Body of pancreas (tissue), 4 donors: ENCODE results near the gene ALG1L2. TPM values are rescaled to one million over a fixed set of nuclear protein-coding genes. Genes with fewer than 3 reads are reported as not detected.
"Not testable (repeated sequence)": the region's sequence is repeated elsewhere in the genome, so short reads cannot be mapped to it uniquely, and the experiment has no call there.

ENCODE experiments used
- ATAC-seq: fragments of 150-250 bp; one replicate; pipeline ENCODE4 v1.9.1; 2016
- DNase-seq, 4 donors: peaks; one replicate each; pipeline ENCODE4 v3.0.0-alpha.2; 2019
- H3K27ac ChIP-seq, 4 donors: fragments of 200-600 bp; sonication (generic); 1 replicate in 3 of 4; 2 replicates in 1 of 4; pipeline versions ENCODE4 v1.5.1 to v1.6.1; 2016 to 2019; ENCODE audit warnings: mild to moderate bottlenecking in 1 of 4, mixed read lengths in 1 of 4, moderate library complexity in 1 of 4
- H3K27me3 ChIP-seq, 2 donors: fragments of 200-600 bp; sonication (generic); one replicate each; pipeline ENCODE4 v1.6.0; 2016; ENCODE audit warnings: mild to moderate bottlenecking in 1 of 2
- H3K36me3 ChIP-seq, 2 donors: fragments of 200-600 bp; sonication (generic); replicated peaks in 1 of 2; 2 replicates each; pipeline ENCODE4 v1.5.1; 2016; ENCODE audit warnings: low read depth in 2 of 2; ENCODE audit not compliant: insufficient read depth in 1 of 2
- H3K4me1 ChIP-seq: fragments of 200-600 bp; sonication (generic); one replicate; pipeline ENCODE4 v1.6.0; 2016
- H3K4me3 ChIP-seq, 2 donors: fragments of 200-600 bp; sonication (generic); 1 replicate in 1 of 2; 2 replicates in 1 of 2; pipeline ENCODE4 v1.5.1; 2016 to 2019
- H3K9me3 ChIP-seq, 3 donors: fragments of 200-600 bp; sonication (generic); 1 replicate in 2 of 3; 2 replicates in 1 of 3; pipeline ENCODE4 v1.5.1; 2016
- WGBS, 2 donors: methylation state at CpG; one replicate each; pipeline ENCODE4 v1.1.5; 2017; 5-methylcytosine and 5-hydroxymethylcytosine counted together
- intact Hi-C: fragments of 100-400 bp; cut with DNase I; formaldehyde crosslinking; loops from one replicate; pipeline ENCODE4 v1.15.1; 2023
- total RNA-seq, 2 donors: library from RNA; depleted of rRNA; stranded (reverse); fragments of >200 nt; gene quantifications; one replicate each; pipeline ENCODE4 v1.1.0, GENCODE V29; 2016
- TF ChIP-seq, protein P1 (sequence below), 7 experiments: fragments of 450-650 bp in 4 of 7; fragments of 200-600 bp in 3 of 7; sonication (generic) in 3 of 7; IDR thresholded peaks; one replicate each; pipeline ENCODE4 v1.5.1; 2016 to 2019; ENCODE audit warnings: antibody characterized with exemption in 7 of 7

ALG1L2 gene
- total RNA-seq, 2 donors from 2014 or later: not detected

GRCh38 chr3:130097690-130098638 is 16.3 kb downstream of the ALG1L2 start:
- TF ChIP-seq, protein P1, sequence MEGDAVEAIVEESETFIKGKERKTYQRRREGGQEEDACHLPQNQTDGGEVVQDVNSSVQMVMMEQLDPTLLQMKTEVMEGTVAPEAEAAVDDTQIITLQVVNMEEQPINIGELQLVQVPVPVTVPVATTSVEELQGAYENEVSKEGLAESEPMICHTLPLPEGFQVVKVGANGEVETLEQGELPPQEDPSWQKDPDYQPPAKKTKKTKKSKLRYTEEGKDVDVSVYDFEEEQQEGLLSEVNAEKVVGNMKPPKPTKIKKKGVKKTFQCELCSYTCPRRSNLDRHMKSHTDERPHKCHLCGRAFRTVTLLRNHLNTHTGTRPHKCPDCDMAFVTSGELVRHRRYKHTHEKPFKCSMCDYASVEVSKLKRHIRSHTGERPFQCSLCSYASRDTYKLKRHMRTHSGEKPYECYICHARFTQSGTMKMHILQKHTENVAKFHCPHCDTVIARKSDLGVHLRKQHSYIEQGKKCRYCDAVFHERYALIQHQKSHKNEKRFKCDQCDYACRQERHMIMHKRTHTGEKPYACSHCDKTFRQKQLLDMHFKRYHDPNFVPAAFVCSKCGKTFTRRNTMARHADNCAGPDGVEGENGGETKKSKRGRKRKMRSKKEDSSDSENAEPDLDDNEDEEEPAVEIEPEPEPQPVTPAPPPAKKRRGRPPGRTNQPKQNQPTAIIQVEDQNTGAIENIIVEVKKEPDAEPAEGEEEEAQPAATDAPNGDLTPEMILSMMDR (IDR thresholded peaks at IDR 0.05): peak in 5 of 7 experiments; percentile 23 to 50 (median 37)

GRCh38 chr3:130098639-130099385 is 17.2 kb downstream of the ALG1L2 start:
- H3K4me1 ChIP-seq, intact Hi-C loops, H3K9me3 ChIP-seq: not testable (repeated sequence)

More at GRCh38 chr3:130097690-130098638, 16.3 kb downstream of the ALG1L2 start:
- H3K36me3 ChIP-seq, ATAC-seq, H3K27me3 ChIP-seq, H3K4me1 ChIP-seq, H3K9me3 ChIP-seq, H3K27ac ChIP-seq, intact Hi-C loops, H3K4me3 ChIP-seq: not testable (repeated sequence)
- peak in 2 of 4 donors; percentile 35 to 49 for DNase-seq
- 39 to 43% methylated on average over 13 to 14 of the region's 16 CpGs for WGBS, 2 donors

DNA sequence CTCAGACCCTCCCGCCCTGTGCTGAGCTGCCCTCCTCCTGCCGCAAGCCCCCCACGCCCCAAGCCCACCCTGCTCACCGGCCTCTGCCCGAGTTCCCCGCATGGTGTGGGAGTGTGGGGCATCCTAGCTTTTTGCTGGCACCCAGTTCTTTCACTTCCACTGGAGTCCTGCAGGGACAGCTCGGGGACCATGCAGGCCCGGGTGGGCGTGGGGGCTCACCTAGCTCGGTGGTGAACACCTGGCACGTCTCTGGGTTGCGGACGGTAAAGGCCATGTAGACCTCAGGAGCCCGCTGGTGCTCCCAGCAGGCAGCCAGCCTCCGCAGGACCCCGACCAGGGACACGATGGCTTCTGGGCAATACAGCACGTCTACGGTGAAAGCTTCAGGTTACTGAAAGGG is 20.9 kb downstream of the ALG1L2 start:
- intact Hi-C loops: loop anchor here (10.0 kb wide), 1 partner anchor 168 kb away; no protein-coding TSS in a partner anchor
- 75 to 76% methylated on average over 18 of the region's 19 CpGs for WGBS, 2 donors
- H3K27me3 ChIP-seq, H3K4me3 ChIP-seq, H3K36me3 ChIP-seq, H3K9me3 ChIP-seq, ATAC-seq, H3K27ac ChIP-seq, H3K4me1 ChIP-seq, DNase-seq: not testable (repeated sequence)

More at GRCh38 chr3:130098639-130099385, 17.2 kb downstream of the ALG1L2 start:
- H3K27me3 ChIP-seq, H3K36me3 ChIP-seq, ATAC-seq, DNase-seq, H3K27ac ChIP-seq, H3K4me3 ChIP-seq: not testable (repeated sequence)
- 53 to 57% methylated on average over 19 of the region's 19 CpGs for WGBS, 2 donors

DNA sequence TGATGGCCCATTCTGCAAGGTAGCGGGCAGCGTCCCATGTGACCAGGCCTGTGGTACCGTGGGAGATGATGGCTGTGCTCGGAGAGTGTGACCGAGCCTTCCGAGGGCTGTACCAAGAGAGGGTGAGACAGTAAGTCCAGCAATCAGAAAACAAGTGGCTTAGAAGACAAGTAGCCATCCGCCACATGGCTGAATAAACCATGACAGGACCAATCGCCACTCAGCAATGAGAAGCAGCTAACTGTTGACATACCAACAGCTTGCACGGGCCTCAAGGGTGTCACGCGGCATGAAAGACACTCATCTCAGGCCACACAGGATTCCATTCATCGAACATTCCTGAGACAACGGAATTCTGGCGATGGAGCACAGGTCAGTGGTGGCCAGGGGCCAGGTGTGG is 22.6 kb downstream of the ALG1L2 start:
- intact Hi-C loops: loop anchor here (10.0 kb wide), 1 partner anchor 169 kb away; no protein-coding TSS in a partner anchor
- not testable (repeated sequence) for H3K27ac ChIP-seq, H3K36me3 ChIP-seq, H3K4me3 ChIP-seq, H3K9me3 ChIP-seq, H3K4me1 ChIP-seq, H3K27me3 ChIP-seq, ATAC-seq, DNase-seq
- 83% methylated on average over 10 to 12 of the region's 14 CpGs for WGBS, 2 donors

- not testable (repeated sequence) for ATAC-seq, DNase-seq, H3K27me3 ChIP-seq, H3K27ac ChIP-seq, H3K36me3 ChIP-seq, H3K4me3 ChIP-seq, H3K9me3 ChIP-seq
- WGBS, 2 donors: 79 to 88% methylated on average over 3 to 8 of the region's 13 CpGs
- H3K4me1 ChIP-seq: peaks cover 11% of the 10 kb centered on the region
- intact Hi-C loops: loop anchor here (10.0 kb wide), 1 partner anchor 173 kb away; no protein-coding TSS in a partner anchor
Observed at GRCh38 chr3:130107333-130107995, 25.8 kb downstream of the ALG1L2 start.

GRCh38 chr3:130108836-130109585 is 27.4 kb downstream of the ALG1L2 start:
- intact Hi-C loops: loop anchor here (10.0 kb wide), 1 partner anchor 174 kb away; no protein-coding TSS in a partner anchor
- not testable (repeated sequence) for H3K27me3 ChIP-seq, H3K4me3 ChIP-seq, H3K9me3 ChIP-seq, ATAC-seq, DNase-seq, H3K27ac ChIP-seq, H3K36me3 ChIP-seq
- 78 to 84% methylated on average over 8 to 16 of the region's 16 CpGs for WGBS, 2 donors
- peaks cover 15% of the 10 kb centered on the region for H3K4me1 ChIP-seq

GRCh38 chr3:130110386-130111169 is 28.9 kb downstream of the ALG1L2 start:
- H3K9me3 ChIP-seq, ATAC-seq, intact Hi-C loops, DNase-seq, H3K27me3 ChIP-seq, H3K36me3 ChIP-seq: not testable (repeated sequence)
- peak overlapping the region; percentile 80 to 90 for H3K4me3 ChIP-seq
- H3K4me1 ChIP-seq: peaks cover 15% of the 10 kb centered on the region
- peak overlapping the region; percentile 16 to 85 (median 64) for H3K27ac ChIP-seq
- 6 to 10% methylated on average over 2 to 19 of the region's 19 CpGs for WGBS, 2 donors
